Hindlimb muscle (tissue), 1 donor: ENCODE results near the gene SAYSD1. TPM values are rescaled to one million over a fixed set of nuclear protein-coding genes. Genes with fewer than 3 reads are reported as not detected.

Experiments used
- DNase-seq: peaks from one replicate; pipeline ENCODE4 v3.0.0-alpha.2; 2013
- polyA plus RNA-seq: library from polyadenylated mRNA; unstranded; fragments of 120-200 nt; gene quantifications from one replicate; pipeline ENCODE4 v1.2.1, GENCODE V29; 2013; ENCODE audit not compliant: insufficient read length

SAYSD1 gene
- polyA plus RNA-seq, 1 donor, result 10.4 TPM

DNA sequence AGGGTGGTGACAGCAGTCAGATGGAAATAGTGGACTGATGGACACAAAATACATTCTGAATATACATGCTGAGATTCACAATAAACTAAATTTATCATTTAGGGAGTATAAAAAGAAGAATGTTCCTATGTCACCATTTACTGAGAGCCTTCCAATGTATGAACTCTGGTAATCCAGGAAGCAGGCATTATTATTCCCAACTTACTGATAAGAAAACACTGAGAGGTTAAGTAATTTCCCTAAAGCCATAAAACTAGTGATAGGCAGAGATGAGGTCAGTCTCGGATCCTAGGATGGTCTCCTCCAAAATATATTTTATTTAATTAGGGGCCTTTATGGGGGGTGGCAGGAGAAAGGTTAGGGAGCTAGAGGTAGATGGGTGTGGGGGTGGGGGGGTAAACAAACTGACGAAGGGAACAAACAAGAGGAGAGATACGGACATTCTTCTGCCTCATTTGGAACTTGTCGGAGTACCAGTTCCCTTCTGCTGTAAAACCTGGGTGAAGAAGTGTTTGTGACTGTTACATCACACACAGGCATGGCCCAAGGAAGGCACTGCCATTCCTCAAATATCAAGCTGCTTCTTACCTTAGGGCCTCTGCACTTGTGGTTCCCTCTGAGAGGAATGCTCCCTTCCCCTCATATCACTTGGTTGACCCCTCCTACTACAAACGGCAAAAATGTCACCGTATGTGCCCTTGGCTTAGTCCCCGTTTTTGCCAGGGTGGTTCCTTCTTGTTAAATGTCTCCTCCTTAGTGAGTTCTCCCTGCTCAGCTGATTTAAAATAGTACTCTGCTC, 6.7 kb downstream of the SAYSD1 start:
- DNase-seq, result no peak

DNA sequence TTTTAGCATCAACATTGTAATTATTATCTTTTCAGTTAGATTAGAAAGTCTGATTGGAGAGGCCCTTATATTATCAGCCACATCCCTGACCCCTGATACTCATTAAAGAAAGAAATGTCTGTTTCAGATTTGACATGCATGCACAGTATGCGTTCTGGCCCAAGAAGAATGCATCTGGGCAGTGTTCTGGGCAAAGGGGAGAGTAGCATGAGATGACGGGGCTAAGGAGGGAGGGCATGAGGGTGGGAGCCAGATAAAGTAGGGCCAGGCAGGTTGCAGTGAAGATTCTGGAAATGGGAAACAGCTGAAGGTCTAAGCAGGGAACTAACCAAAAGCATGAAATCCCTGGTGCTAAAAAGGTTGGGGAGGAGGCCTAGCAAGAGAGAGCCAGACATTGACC, 7.3 kb downstream of the SAYSD1 start:
- DNase-seq, result no peak

DNA sequence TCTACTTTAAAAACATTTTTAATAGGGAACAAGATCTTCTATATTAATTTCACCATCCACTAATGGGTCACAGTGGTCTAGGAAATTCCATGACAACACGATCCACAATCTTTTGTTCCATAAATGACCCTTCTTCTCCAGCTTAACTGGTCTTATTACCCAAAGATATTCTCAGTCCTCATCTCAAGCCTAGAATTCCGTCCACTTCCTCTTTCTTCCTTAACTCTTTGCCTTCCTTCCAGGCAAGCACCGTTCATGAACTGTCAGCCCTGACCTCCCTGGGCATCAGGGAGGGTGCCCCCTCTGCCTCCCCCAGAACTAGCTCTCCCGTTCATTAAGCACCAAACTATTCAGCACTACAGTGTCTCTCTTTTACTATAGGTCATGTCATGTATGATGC, 8.0 kb downstream of the SAYSD1 start:
- DNase-seq, result no peak

DNA sequence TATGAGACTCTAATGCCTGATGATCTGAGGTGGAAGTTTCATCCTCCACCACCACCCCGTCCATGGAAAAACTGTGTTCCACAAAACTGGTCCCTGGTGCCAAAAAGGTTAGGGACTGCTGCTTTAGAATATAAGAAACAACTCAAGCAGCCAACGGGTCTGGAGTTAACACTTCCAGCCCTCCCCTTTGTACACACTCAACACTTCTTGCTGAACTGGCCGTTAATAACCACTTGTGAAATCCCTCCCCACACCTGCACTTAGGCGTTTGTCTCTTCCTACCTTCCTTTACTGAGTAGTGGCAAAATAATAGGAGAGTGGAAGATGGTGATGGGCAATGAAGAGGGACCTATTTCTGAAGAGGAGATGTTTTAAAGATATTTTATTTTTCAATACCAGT, 10.5 kb downstream of the SAYSD1 start:
- DNase-seq, result no peak

DNA sequence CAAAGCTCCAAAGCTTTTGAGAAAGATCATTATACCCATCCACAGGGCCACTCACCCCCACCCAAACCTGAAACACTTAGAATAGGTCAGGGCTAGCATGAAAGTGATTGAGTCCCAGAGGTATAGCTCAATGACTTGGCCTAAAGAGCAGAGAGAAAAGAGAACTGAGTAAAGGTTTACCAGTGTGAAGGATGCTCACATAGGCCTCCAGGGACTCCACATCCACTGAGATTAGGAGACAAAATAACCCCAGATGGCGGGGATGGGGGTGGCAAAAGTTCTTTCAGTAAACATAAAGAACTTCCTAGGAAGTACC, 12.2 kb downstream of the SAYSD1 start:
- no peak for DNase-seq

DNA sequence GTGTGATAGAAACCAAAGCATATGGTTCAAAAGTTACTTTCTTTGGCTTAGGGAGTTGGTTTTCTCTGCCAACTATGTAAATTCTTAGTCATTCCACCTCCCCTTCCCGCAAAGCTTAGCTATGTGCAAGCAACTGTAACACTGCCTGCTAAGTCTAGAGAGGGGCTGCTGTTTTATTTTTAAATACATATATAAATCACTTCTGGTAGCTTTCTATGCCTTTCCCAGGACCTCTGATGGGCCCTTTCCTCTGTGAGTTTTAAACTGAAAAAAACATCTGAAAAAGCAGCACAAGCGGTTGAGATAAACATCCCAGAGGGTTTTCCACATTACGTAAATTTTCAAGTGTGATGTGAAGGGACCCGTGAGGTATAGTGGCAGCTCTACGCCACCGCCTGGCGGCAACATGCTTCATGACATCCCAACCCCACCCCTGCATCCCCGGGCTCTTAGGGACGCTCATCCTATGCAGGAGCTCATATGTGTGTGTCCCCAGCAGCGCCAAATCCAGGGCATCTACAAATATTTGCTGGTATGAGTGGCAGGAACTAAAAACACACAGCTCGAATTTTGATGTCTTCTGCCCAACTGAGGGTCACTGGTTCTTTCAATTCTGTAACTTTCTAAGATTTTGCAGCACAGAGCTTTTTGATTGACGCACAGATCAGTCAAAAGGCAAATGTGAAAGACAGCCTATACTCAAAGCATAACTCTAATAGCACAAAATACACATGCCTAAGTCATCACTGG, 12.7 kb downstream of the SAYSD1 start:
- DNase-seq, result peak; percentile 26

DNA sequence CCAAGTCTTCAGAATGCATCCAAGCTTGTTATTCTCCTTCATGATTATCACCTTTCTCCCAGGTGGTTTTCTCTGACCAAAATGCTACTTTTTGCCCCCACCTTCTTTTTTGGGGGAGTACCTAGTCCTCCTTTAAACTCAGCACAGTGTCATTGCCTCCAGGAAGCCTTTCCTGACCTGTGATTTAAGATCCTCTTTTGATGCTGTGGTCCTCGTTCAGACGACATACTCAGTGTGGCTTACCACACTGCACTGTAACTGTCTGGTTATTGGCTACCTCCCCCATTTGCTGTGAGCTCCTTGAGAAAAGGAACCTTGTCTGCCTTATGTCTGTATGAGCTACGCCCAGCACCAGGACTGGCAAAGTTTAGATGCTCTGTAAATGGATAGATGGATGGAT, 14.6 kb downstream of the SAYSD1 start:
- DNase-seq, result no peak

DNA sequence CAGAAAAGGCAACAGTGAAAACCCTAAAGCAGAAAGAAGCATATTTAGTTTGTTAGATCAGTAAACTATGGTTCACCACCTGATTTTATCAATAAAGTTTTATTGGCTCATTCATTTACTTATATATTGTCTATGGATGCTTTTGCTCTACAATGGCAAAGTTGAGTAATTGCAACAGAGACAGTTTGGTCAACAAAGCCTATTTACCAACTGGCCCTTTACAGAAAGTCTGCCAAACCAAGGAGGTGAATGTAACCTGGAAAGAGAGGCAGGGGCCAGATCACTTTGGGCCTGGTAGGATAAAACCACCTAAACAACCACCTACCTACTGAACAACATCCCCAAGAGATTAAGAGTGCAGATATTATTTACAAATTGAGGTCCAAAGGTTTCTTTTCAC, 19.4 kb downstream of the SAYSD1 start:
- no peak for DNase-seq

DNA sequence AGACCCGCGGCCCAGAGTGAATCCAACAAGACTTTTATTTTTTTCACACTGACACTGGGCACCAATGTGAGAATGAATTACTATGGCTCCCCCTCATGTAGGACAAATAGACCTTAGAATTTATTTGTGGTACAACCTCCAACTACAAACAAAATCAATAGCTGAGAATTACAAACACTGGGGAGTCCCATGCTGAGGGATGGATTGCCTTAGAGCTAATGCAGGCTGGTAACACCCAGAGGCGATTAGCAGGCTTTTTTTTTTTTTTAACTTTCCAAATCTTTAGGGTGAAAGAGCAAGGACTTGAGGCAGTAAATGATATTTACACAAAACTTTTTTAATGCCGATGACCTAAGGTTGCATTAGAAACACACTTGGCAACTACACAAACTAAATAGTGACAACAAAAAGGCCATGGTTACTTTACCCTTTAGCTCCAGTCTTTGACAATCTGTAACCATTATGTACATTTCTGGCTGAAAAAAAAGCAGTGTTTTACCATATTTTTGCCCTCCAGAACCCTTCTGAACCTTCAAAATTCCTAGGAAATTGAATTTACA, 21.8 kb downstream of the SAYSD1 start:
- no peak for DNase-seq

DNA sequence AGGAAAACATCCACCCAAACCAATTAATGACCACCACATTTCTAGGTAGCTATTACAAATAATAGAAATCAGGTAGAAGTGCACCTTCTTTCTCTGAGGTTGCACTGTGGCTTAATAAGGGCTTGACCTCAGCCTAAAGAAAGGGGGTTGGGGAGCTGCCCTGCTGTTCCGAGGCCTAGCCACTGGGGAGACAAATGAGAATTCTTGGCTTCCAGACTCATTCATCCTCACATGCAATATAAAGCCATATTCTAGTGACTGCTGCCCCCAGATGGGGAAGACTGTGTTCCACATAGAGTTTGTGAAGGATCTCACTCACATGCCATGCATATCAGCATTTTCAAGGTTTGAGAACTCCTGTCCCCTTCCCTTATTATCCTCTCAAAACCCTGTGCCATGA, 22.9 kb downstream of the SAYSD1 start:
- no peak for DNase-seq

DNA sequence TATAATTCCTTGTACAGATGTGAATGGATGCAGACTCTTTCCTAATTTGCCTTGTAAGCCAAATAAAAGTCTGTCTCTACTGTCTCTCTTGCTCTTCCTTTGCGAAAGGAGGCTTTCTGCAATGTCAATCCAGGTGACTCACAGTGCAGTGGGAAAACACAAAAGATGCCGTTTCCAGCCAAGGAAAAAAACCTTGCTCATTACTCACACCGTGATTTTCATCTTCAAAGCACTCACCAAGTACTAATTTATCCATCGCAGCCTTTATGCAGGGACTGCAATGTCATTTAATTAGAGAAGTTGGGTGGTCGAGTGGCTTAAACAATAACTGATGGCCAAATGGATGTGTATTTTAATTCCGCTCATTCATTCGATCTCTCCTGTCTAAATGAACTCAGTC, 23.8 kb downstream of the SAYSD1 start:
- no peak for DNase-seq

DNA sequence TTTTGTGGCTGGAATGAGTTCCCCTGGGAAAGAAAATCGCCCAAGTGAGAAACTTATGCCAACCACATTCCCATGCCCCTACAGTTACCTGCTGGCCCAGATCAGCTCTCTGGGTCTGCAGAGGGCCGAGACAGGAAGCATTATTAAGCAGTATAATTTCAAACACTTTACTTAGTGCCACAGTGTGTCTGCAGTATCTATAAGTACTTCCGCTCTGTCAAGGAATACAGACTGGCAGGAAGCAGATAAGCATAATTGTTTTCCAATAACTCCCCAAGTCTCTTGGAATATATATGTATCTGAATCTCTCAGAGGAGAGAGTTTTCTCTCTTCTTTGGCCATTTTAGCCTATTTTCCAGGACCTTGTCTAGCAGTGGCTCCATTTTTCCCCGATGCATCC, 24.9 kb downstream of the SAYSD1 start:
- DNase-seq, result no peak

DNA sequence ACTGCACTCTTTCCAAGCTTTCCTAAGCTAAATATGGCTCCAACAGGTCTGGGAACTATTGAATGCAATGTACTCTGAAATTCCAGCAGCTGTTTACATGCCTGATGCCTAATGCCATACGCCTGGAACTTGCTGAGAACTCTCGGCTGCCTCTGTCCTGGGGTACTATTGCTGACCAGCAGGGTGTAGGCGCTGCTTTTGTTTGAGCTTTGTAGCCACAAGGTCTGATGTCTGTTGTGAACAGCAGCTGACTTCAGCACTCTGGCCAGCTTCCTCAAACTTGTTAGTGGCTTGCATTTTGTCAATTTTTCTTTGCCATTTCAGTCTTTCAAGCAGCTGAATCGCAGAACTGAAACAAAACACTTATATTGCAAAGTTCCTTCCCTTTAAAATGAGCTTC, 26.7 kb downstream of the SAYSD1 start:
- peak; percentile 65 for DNase-seq

DNA sequence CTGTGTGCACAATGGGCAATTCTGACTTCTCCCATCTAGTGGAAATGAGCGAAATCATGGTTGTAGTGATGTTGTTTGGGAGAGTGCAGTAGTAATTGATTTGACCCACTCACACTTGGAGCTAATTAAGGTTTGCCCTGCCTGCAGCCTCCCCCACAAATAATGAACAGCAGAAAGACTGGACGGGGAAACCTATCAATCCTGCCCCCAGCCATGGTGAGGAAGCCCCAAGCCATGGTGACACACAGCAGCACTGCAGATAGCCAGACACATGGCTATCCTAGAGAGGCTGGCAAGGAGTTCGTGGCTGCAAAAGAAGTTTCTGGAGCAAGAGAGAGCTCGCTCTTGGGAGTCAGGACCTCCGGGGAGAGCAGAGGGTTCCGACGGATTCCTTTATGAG, 27.8 kb downstream of the SAYSD1 start:
- no peak for DNase-seq

DNA sequence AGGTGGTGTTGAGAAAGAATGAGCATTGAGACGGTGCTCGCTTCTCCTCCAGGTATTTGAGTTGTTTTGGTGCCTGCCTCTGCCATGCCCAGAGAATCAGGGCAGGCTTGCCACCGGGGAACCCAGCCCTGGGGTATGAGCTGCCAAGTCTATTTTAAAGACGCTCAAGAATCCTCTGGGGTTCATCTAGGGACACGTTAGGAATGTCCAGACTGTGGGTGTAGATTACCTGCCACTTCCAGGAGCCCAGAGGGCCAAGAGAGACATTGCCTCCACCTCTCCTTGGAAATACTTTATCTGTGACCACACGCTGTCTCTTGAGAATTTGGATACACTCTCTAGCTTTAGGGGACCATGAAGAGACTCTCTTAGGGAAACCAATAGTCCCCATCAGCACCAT, 28.3 kb downstream of the SAYSD1 start:
- no peak for DNase-seq

DNA sequence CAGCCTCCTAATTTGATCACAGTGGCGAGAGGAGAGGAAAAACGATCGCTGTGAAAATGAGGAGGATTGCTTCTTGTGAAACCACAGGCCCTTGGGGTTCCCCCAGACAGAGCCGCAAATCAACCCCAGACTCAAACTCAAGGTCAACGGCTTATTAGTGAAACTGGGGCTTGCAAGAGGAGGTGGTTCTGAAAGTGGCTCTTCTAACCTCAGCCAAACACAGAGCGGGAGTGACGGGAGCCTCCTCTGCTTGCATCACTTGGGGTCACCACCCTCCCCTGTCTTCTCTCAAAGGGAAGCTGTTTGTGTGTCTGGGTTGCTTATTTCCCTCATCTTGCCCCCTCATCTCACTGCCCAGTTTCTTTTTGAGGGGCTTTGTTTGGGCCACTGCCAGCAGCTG, 28.7 kb downstream of the SAYSD1 start:
- no peak for DNase-seq

DNA sequence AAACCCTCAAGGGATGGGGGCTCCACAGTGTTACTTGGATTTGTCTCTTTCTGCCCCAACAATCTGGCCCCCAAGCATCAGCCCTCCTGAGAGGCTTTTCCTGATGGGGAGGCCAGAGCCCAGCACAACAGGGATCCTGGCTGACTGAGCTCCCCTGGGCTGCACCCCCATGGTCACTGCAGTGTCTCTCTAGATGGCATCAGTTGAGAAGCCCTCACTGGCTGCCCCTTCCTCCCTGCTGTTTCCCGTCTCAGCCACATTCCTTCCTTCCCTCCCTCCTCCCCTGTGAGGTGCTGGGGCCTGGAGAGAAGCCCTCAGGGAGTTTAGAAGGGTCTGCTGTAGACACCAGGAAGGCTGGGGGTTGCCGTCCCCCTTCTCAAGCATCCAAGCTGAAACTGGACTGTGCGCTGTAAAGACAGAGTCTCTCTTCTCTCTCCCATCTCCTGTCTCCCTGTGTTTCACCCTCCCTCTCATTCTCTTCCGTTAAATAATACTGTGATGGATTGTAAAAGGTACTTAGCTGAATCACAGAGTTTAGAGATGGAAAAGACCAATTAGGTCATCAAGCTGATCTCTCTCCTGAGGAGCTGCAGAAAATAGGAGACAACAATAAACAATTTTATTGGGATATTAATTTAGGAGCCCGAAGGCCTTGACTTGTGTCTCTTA, 29.7 kb downstream of the SAYSD1 start:
- no peak for DNase-seq

DNA sequence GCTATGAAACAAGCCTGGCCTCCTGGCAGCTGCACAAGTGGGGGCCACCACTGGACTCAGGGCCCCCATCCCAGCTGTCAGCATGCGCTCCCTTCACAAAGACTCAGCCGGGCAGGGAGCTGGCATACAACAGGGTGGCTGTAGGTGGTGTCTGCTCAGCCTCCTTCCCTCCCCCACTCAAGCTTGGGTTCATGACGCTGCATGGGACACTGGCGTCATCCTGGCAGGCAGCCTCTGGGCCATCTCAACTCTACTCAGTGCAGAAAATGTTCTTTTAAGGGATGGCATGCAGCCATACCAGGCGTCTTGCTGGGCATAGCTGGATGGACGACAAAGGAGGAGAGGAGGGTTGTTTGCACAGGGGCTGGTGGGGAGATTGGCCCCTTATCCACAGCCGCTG, 30.5 kb downstream of the SAYSD1 start:
- DNase-seq, result no peak

DNA sequence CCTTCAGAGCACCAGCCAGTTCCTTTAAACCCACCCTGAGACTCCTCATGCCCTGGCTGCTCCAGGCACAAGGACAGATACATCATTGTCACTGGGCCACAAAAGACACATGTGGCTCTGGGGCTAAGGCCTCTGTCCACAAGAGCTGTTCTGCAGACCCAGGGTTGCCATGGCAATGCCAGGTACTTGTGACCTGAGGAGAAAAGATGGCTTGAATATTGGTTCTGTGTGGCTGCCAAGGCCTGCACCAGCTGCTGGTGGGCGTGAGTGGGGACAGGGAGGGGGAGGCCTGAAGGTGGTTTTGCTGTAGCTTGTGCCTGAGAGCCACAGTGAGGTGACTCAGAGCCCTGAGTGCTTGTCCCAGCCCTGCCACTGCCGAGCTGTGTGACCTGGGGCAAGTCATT, 31.8 kb downstream of the SAYSD1 start:
- DNase-seq, result no peak

DNA sequence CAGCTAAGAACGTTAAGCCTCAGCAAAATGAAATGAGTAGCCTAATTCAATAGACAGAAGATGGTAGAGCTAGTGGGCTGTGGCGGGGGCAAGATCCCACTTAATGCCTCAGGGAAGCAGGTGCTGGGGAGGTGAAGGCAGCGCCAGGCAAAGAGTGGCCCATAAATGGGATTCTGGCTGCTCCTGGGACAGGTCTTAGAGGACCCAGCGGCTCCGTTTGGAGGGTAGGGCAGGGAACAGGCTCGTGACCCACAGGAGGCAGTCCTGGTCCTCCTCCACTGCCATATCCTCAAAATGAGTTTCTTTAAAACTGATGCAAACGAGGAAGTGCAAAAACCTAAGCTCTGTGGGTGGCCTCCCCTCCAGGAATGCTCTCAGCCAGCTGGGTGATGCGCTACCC, 32.7 kb downstream of the SAYSD1 start:
- DNase-seq, result no peak

DNA sequence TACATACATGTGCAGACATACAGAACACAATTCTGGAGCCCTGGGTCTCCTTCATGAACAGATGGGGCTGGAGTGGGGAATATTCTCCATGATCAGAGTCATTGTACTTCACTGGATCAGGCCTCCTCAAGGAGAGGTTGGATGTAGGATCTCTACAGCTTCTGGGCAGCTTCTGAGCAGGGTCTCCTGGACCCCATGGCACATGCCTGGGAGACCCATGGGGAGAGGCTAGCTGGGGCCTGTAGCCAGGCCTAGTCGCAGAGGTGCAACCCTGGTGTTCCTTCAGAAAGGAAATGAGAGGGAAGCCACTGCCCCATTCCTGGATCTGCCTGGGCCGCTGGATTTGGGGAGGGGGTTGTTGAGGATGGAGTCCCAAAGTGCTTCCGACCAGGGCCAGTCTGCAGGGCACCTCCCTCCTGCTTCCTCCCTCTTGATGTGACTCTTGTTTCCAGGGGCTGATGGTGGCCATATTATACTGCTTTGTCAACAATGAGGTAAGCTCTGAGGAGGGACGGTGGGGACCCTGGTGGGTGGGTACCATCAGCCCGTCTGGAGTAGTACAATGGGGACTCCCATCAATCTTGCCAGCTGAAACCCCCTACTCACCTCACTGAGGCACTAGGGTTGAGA, 34.6 kb downstream of the SAYSD1 start:
- DNase-seq, result no peak

DNA sequence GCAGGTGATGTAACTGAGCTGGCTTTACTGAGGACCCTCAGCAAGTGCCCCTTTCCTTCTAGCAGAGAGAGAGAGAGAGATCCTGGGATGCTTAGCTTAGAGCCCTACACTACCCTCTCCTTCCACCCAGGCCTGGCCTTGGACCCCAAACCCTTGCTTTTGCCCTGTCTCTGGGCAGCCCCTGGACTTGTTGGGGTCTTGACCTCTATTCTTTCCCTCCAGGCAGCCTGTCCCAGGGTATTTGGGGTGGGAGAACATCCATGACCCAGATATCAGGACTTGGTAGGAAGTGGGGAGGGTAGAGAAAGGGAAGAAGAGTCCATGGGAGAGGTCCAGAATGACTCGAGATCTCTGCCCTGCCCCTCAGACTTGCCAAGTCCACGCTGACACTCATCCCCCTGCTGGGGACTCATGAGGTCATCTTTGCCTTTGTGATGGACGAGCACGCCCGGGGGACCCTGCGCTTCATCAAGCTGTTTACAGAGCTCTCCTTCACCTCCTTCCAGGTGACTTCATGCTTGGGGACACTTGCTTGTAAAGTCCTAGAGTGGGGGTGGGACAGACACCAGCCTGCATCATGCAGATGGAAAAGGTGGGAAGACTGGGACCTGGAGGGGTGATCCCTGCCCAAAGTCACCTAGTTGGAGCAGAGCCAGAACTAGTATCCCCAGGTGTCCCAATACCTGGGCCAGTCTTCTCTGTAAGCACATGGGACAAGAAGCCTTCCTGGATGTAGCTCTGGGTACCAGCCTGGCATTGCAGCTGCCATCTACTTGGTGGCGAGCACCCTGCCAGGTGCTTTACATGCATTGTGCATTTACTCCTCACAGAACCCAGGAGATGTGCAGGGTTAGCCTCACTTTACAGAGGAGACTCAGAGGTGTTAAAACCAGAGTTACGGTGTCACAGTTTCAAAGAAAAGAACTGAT, 35.5 kb downstream of the SAYSD1 start:
- DNase-seq, result no peak
